WERI-Rb-1 (cell line): ENCODE data around the gene GPLD1.

Source experiments
- DNase-seq: peaks from one replicate; pipeline ENCODE4 v3.0.0-alpha.2; 2020
- H3K27ac ChIP-seq: fragments of 250-450 bp; sonication (Bioruptor Pico); 2 replicates; pipeline ENCODE4 v1.5.1; 2020; ENCODE audit warnings: mild to moderate bottlenecking, moderate library complexity
- H3K27me3 ChIP-seq: fragments of 250-450 bp; sonication (Bioruptor Pico); 2 replicates; pipeline ENCODE4 v1.5.1; 2021; ENCODE audit warnings: mild to moderate bottlenecking, low read depth, moderate library complexity; ENCODE audit not compliant: insufficient read depth, severe bottlenecking
- H3K36me3 ChIP-seq: fragments of 250-450 bp; sonication (Bioruptor Pico); 2 replicates; pipeline ENCODE4 v1.5.1; 2020; ENCODE audit warnings: mild to moderate bottlenecking, moderate library complexity
- H3K4me3 ChIP-seq: 2 replicates; pipeline ENCODE4 v1.5.1; 2011; ENCODE audit warnings: low read depth, mild to moderate bottlenecking, control low read depth, low read length
- H3K9me3 ChIP-seq: fragments of 250-450 bp; sonication (Bioruptor Pico); 2 replicates; pipeline ENCODE4 v1.5.1; 2021; ENCODE audit warnings: mild to moderate bottlenecking, moderate library complexity; ENCODE audit not compliant: severe bottlenecking
- TF ChIP-seq, protein P1 (sequence below): IDR thresholded peaks from 2 replicates; pipeline ENCODE4 v1.5.1; 2011; ENCODE audit warnings: low read depth, mild to moderate bottlenecking, control low read depth, inconsistent platforms, low read length

The GPLD1 gene

DNA sequence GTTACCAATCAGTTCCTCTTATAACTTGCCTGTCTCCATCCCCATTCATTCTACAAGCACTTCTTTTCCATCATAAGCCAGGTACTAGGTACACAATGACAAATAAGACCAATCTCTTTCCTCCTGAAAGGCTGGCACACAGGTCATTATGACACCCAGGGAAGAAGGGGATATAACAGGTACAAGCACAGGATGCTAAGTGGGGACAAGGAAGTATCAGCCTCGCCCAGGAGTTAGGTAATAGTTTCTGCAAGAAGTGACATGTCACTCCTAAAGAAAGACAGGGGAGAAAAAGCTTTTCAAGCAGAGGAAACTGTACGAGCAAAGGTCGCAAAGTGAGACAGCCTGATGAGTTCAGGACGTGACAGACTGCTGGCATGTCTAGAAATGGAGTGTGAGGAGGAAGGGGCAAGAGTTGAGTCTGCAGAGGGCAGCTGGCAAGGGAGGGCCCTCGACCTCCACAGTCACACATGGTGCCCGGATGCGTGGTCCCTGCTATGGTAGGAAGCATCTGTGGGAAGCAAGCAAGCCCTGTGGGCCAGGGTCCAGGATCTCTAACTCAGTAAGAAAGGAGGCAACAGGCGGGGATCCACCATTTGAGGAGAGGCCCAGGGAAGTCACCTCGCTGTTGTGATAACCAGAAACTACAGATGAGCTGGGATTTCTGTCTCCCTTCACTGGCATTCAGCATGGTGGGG, 40.4 kb downstream of the GPLD1 start:
- DNase-seq = no peak
- TF ChIP-seq, protein P1, sequence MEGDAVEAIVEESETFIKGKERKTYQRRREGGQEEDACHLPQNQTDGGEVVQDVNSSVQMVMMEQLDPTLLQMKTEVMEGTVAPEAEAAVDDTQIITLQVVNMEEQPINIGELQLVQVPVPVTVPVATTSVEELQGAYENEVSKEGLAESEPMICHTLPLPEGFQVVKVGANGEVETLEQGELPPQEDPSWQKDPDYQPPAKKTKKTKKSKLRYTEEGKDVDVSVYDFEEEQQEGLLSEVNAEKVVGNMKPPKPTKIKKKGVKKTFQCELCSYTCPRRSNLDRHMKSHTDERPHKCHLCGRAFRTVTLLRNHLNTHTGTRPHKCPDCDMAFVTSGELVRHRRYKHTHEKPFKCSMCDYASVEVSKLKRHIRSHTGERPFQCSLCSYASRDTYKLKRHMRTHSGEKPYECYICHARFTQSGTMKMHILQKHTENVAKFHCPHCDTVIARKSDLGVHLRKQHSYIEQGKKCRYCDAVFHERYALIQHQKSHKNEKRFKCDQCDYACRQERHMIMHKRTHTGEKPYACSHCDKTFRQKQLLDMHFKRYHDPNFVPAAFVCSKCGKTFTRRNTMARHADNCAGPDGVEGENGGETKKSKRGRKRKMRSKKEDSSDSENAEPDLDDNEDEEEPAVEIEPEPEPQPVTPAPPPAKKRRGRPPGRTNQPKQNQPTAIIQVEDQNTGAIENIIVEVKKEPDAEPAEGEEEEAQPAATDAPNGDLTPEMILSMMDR = no peak
- Histone ChIP-seq H3K27ac (no peak overlapping the region), H3K36me3 (peaks cover 9% of the 10 kb centered on the region), H3K4me3 (no peak overlapping the region), H3K9me3 (no peaks in the 10 kb centered on the region), H3K27me3 (no peaks in the 10 kb centered on the region)

DNA sequence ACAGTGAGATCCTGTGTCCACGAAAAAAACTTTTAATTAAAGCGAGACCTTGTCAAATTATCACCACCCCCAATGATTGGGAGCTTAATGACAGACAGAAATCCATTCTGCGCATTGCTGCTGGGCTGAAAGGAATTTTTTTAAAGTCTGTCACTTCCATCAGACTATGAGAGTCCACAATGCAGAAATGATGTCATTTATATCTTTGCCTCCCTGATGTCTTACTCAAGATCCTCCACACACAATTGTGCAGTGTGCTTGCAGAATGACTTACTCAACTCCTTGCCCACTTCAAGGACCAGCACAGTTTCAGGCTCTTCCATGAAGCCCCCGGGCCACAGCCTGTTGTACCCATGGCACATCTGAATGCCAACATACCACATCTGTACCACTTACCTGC, 41.0 kb downstream of the GPLD1 start:
- no peak for DNase-seq
- Histone ChIP-seq H3K27ac (no peak overlapping the region), H3K9me3 (no peaks in the 10 kb centered on the region), H3K27me3 (no peaks in the 10 kb centered on the region), H3K4me3 (no peak overlapping the region), H3K36me3 (peaks cover 9% of the 10 kb centered on the region)
- TF ChIP-seq, protein P1 = no peak

DNA sequence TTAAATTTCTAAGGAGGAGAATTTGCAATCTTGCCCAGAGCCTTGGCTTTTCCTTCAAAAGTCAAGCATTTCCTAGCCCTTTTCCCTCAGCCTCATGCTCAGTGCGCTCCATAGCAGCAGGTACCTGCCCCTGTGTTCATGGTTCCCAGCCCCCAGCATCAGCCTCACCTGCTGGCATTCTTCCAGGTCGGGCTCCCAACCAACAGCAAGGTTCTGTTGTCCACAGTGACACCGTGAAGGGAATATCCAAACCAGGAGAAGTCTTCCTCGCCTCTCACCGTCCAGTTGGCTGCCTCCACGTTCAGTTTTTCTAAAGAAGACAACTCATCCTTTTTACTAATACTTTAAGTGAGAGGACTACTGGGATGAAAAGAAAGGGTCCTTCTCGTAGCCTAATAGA, 42.7 kb downstream of the GPLD1 start:
- Histone ChIP-seq H3K4me3 (no peak overlapping the region), H3K27ac (peak overlapping the region; percentile 66), H3K9me3 (no peaks in the 10 kb centered on the region), H3K36me3 (peaks cover 9% of the 10 kb centered on the region), H3K27me3 (no peaks in the 10 kb centered on the region)
- no peak for DNase-seq
- TF ChIP-seq, protein P1 = no peak

DNA sequence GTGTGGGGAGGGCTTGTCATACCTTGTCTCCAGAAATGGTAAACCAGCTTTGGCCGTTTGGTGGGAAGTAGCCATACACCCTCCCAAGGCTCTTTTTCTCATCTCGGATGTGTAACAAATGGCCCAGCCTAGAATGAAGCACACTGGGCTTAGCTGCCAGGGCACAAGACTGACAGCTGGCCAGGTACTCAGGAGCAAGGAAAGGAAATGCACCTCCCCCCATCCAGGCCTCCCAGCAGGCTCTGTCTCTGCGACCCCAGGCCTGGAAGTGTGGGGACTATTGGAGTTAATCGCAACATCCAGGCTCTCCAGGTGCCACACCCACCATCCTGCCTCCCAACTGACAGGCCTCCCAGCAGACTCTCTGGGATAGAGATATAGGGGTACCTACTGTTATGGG, 43.7 kb downstream of the GPLD1 start:
- peak overlapping the region; percentile 66 for H3K27ac ChIP-seq
- H3K9me3 ChIP-seq = no peaks in the 10 kb centered on the region
- peak; percentile 89 for DNase-seq
- H3K36me3 ChIP-seq = peaks cover 9% of the 10 kb centered on the region
- H3K4me3 ChIP-seq = no peak overlapping the region
- H3K27me3 ChIP-seq = no peaks in the 10 kb centered on the region
- TF ChIP-seq, protein P1 = no peak

DNA sequence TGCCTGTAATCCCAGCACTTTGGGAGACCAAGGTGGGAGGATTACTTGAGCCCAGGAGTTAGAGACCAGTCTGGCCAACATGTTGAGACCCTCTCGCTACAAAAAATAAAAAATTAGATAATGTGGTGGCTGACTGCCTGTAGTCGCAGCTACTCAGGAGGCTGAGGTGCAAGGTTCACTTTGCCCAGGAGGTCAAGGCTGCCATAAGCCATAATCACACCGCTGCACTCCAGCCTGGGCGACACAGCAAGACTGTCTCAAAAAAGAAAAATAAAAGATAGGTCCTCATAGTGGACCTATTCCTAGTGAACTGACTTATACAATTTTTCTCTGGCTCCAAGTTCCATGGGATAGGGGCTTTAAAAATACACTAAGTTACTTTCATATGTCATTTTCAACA, 44.8 kb downstream of the GPLD1 start:
- H3K27me3 ChIP-seq = no peaks in the 10 kb centered on the region
- TF ChIP-seq, protein P1 = no peak
- H3K27ac ChIP-seq = no peak overlapping the region
- H3K4me3 ChIP-seq = no peak overlapping the region
- peaks cover 16% of the 10 kb centered on the region for H3K36me3 ChIP-seq
- no peak for DNase-seq
- H3K9me3 ChIP-seq = no peaks in the 10 kb centered on the region

DNA sequence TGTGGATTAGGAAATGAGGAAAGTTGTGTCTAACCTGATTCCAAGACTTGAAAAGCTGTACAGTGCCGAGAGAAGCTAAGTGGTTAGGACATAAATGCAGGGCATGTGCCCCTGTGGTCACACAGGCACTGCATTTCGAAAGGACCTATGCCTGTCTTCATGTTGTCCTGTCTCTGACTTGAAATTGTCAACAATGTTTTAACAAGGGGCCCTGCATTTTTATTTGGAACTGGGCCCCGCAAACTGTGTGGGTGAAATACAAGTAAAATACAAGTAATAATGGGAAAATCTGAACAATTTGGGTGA, 47.8 kb downstream of the GPLD1 start:
- TF ChIP-seq, protein P1 = no peak
- Histone ChIP-seq H3K9me3 (no peaks in the 10 kb centered on the region), H3K27me3 (no peaks in the 10 kb centered on the region), H3K27ac (no peak overlapping the region), H3K4me3 (no peak overlapping the region), H3K36me3 (peaks cover 17% of the 10 kb centered on the region)
- DNase-seq = no peak
